Measurements from ENCODE around the gene SLC15A4.

SLC15A4 gene

DNA sequence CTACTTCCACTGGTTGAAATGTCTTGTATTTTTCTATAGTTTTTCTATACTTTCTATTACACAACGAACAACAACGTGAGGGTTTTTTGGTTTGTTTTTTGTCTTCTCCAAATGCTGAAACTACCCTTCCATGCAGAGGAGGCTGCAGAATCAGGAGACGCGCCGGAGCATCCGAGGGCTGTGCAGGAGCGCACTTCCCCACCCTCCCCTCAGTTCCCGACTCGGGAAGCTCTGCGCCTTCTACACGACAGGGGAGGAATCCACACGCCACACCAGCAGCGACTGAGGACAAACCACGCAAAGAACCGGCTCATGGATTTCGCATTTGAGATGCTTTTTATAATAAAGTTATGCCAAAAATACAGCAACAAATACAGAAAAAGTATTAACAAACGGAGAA, 30.9 kb downstream of the SLC15A4 start:
- DNase-seq, result no peak

- DNase-seq, result no peak
Observed at GRCh38 chr12:128792398-128792797, 31.4 kb downstream of the SLC15A4 start.

DNA sequence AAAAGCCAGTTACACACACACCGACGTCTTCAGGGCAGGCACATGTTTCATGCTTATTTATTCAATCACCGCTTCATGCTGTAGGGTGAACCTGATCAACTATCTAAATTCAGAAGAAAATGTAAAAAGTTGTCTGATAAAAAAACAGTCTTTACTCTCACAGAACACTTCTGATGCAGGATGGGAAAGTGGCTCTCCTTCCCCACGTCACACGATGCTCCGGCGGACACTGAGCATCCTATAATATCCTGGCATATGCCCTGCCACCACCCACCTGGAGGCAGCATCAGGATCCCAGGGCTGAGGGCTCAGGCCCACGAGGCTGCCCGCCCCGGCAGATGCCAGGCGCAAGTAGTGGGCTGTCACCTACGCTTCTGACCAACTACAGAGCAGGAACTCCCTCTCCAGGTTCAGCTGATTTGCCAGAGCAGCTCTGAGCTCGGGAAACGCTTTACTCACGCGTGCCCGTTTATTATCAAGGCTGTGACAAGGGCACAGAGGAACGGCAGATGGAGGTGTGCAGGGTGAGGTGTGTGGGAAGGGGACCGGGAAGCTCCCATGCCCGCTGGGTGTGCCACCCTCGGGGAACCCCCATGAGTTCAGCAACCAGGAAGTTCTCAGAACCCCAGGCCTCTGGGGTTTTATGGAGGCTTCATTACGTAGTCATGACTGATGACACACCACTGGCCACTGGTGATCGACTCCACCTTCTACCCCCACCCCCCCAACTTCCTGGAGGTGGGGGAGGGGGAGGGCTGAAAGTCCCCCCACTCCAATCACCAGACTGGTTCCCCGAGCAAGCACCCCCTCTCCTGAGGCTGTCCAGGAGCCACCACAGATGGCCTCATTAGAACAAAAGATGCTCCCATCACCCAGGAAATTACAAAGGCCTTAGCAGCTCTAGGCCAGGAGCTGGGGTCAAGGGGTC, 32.1 kb downstream of the SLC15A4 start:
- peak in 1 of 5 experiments; percentile 30 for DNase-seq

DNA sequence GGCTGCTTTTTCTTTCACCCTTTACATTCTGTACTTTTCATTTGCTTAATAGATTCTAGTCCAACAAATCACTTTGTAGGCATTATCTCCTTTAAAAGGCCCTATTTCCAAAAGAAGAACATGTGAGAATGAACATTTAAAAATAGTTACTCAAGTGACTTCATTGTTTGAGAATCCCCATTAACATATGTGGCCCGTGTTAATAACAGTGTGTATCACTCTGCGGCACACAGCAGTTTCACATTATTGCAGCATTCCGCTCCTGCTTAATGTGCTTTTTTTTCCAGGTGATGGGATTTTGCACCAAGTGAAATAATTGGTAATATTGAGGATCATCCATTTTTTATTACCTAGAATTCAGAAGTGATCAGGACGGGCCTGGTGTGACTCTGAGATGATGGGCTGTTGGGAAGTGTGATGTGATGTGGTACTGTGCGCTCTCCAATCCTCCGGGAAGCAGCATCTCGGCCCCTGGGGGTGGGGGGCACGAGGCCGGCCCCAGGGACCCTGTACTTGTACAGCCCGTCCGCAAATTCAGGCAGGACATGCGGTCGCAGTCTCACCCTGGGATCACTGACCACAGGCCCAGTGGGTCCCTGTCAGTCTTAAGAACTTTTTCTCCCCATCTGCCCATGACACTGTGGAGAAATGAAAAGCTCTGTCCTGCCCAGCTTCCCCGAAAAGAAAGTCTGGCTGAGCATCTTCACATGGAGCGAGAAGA, 32.9 kb downstream of the SLC15A4 start:
- no peak for DNase-seq

DNA sequence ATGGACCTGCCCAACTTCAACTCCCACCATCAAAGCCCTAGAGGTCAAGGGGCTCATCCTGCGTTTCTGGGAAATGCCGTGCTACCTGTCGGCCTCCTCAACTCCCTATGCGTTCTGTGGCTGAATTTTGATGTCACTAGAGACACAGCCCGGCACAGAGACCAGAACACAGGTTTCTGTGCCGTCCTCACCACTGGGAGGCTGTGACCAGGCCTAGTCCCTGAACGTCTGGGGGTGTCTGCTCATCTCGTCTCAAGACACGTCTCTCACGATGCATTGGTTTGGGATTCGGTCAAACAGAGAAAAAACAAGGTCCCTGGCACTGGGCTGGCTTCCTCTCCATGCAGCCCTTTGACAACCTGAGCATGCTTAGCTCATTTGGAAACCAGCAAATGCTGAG, 33.5 kb downstream of the SLC15A4 start:
- DNase-seq, result no peak

- DNase-seq, result no peak
Observed at GRCh38 chr12:128789356-128789929, 34.3 kb downstream of the SLC15A4 start.

DNA sequence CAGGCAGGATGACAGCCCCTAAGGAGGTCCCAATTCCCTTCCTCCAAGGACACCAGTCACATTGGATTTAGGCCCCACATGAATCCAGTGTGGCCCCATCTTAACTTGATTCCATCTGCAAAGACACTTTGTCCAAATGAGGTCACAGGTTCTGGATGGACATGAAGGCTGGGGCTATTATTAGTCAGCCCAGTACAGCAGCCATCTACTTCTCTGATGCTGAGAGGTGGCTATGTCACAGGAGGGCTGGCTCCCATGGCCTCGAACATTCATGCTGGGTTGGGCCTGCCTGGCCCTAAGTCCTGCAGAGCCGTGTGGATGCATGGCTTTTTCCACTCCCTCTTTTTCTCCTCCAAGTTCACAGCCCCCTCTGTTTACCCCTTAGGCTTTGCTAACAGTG, 35.9 kb downstream of the SLC15A4 start:
- DNase-seq, result no peak

DNA sequence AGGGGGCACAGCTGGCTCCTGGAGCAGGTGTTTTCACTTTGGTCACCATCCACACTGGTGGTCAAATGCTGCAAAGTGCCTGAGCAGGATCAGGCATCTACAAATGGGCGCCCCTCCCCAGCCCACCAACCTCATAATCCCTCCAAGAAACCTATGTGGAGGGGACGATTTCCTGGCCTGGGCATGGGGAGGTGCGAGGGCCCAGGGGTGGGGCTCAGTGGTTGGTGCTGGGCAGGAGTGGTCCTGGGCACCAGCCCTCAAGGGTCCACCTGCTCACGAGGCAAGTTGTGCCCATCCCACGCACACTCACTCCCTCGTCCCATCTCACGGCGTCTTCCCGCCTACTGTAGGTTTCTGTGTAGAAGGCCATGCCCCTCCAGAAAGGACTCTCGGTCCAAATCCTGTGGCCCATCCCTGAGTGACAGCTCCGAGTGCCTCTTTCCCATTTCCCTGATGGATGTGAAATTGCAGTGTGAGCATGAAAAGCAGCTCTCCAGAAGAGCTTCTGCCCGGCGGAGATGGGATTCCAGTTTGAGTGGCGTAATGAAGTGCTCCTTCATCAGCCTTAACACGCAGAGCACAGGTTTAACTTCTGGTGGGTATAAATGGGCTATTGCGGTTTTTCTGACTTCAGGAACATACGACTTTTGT, 36.9 kb downstream of the SLC15A4 start:
- DNase-seq, result no peak

DNA sequence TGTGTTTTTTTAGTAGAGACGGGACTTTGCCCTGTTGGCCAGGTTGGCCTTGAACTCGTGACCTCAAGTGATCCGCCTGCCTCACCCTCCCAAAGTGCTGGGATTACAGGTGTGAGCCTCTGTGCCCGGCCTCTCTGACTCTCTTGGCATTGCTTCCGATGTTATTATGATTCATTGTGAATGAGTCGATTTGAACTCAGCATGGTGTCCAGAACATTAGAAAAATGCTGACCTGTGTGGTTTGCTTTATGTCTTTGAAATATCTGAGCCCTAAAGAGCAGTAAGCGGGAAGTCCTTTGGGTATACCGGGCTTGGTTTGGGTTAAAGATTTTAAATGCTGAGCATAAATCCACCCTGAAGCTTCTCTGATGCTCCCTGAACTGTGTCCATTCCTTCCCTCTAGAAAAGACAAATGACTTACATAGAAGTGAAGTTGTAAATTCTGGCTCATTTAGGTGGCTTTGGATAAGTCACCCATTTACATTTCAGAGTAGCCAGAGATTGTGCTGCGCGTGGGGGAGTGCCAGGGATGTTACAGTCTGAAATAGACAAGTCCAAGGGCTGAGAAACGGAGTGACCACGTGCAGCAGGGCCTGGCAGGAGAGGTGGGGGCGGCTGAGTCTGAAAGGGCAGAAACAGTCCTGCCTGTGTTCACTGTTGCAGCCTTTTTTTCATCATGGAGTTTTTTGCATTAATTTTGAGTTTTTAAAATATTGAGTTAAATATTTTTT, 39.6 kb downstream of the SLC15A4 start:
- DNase-seq, result no peak

DNA sequence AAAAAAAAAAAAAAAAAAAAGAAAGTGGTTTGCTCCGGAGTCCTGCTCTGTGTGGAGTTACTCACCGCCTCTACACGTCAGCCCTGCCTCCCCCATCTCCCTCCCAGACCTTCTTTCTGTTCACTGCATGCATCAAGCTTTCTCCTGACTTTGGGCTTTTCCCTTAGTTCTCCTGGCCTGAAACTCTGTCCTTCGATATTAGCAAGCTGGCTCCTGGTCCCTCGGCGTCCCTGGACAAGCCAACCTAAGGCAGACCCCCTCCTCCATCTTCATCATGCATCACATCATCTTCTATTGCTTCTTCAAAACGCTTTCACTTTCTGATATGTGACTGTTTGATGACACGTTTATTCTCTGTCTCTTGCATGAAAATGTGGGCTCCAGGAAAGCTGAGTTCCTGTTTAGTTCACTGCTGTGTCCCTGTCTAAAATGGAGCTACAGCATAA, 40.6 kb downstream of the SLC15A4 start:
- peak in 2 of 5 experiments; percentile 40 to 65 for DNase-seq

DNA sequence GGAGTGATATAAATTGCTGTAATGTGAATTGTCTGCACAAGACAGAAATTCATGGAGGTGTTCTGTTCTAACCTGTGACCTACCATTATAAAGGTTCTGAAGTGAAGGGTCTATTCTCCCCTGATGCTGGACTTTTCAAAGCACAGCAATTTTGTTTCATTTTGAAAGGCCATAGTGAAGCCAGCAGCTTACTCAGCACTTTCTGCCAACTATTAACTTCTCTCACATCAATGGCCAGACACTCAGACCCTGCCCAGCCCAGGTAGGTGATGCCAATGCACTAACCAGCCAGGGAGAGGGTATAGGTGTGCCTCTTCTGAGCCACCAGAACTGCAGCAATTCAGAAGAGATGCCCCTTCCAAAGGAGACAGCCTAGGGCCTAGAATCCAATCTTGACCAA, 43.9 kb downstream of the SLC15A4 start:
- no peak for DNase-seq

DNA sequence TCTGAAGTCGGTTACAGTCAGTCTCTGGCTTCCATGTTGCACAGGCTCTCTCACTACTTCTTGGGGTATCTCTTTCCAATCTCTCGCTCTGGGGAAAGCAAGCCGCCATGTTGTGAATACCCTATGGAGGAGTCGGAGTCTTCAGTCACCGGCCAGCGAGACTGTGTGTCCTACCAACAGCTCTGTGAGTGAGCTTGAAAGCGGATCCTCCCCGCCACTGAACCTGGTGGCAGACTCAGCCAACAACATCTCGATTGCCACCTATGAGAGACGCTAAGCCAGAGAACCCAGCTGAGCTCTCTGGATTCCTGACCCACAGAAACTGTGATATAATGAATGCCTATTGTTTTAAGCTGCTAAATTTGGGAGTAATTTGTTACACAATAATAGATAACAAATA, 51.5 kb downstream of the SLC15A4 start:
- DNase-seq, result no peak

GRCh38 chr12:128771681-128772080, 52.1 kb downstream of the SLC15A4 start:
- no peak for DNase-seq

GRCh38 chr12:128767518-128767917, 56.2 kb downstream of the SLC15A4 start:
- DNase-seq, result no peak

DNA sequence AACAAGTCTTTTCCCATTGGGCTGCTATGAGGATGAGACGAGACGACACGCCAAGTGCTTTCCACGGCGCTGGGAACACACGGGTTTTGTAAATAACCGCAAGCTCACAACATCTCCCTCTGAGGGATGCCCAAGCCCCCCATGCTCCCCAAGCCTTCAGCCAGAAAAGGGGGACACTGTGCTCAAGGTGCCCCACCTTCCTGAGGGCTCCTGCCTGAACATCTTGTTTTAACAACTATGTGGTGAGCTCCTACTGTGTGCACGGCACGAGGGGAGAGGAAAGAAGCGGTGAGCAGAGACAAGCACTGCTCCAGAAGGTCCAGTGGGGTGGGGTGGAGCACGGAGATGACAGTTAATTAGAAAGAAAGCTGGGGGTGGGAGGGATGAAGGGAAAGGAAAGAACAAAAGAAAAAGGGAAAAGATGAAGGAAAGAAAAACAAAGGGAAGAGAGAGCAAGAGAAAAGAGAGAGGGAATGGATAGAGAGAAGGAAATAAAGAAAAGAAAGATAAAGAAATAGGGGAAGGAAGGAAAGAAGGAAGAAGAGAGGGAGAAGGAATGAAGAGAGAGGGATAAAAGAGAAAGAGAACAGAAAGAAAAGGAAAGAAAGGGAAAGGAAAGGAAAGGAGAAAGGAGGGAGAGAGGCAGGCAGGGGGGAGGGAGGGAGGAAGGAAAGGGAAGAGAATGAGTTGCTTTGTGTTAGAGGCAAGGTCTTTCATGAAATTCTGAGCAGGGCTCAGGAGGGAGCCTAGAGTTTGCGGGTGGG, 56.8 kb downstream of the SLC15A4 start:
- DNase-seq, result no peak

DNA sequence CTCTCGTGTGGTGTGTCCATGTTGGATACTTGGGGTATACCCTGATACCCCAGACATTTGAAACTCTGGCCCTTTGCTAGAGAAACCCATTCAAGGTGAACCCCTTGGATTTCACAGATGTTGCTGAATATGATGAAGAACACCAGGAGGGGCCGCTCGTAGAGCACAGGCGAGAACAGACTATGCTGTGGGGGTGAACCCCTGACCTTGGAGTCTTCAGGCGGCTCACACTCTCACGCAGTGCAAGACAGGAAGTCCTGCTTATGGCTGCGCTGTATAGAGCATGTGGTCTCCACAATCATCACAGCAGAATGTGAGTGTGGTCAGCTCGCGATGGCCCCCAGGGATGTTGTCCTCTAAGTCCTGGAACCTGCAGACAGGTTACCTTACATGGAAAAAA, 60.4 kb downstream of the SLC15A4 start:
- DNase-seq, result no peak

GRCh38 chr12:128761379-128761790, 62.4 kb downstream of the SLC15A4 start:
- DNase-seq, result no peak

DNA sequence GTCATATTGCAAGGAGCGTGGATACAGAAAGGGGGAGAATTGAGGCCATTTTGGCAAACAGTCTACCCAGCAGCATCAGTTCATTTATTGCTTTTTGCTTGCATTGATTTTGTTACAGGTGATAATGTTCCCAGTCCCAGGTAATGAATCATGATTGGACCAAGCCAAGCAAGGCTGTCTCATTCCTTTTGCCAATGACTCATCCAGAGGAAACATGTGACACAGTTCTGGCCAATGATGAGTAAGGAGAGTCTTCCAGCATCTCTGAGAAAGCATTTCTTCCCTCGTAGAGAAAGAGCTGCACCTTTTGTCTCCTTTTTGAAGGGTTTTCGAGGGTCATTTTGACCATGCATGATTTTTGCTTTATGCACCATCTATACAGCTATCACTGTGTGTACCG, 68.2 kb downstream of the SLC15A4 start:
- DNase-seq, result no peak

DNA sequence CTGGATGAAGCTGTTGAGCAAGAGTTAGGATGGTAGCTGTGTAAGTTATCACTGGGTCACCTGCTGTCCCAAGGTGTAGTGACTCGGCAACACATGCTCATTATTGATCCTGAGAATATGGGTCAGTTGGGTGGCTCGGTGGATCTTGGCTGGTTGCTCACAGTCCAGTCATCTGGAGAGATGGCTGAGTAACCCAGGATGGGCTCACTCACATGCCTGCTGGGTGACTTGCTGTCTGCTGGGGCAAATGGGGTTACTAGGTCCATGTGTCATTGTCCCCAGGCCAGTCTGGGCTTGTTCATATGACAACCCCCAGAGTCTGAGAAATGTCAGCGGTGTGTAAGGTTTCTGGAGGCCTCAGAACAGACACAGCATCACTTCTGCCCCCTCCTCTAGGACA, 69.5 kb downstream of the SLC15A4 start:
- no peak for DNase-seq

- no peak for DNase-seq
Observed at GRCh38 chr12:128753438-128753837, 70.3 kb downstream of the SLC15A4 start.

DNA sequence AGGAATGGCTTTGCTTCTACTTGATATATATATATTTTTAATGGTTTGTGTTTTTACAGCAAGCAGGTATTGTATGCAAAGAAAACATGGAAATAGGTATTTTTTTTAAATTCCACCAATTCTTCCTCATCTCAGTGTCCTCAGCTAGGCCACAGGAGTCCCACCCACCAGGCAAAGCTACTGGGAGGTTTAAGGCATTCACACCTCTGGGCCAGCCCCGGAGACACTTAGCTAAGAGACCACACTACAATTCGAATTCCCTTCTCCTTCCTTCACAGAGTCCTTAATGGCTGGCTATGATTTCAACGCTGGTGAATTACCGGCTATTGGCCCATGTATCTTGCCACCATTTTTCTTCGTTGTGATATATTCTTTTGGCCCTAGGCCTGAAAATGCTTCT, 71.4 kb downstream of the SLC15A4 start:
- DNase-seq, result no peak

DNA sequence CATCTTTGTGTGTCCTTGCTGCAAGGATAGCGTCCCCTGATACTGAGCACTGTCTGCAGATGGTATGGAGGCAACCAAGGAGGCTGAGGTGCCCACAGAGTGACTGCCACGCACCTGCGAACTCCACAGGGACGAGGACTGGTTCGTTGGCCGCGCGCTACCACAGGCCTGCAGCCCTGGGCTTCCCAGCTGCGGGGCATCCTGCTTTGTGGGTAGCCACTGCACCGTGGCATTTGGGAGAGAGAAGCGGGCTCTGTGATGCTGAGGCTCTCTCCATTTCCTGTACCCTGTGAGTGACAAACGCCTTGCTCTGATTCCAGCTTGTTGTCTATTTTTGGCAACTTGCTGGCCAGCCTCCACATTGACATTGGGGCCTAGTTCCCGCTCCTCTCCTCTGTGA, 76.3 kb downstream of the SLC15A4 start:
- no peak for DNase-seq
